OCI-LY7 (cell line): Measurements from ENCODE around the gene ARHGAP6.

Experiments used
- EZH2phosphoT487 ChIP-seq: fragments of 200-600 bp; sonication (generic); IDR thresholded peaks from 2 replicates; pipeline ENCODE4 v1.6.1; 2018; ENCODE audit warnings: low read depth, borderline replicate concordance, mild to moderate bottlenecking, mixed run types, antibody characterized with exemption, low read length, moderate library complexity, mixed read lengths
- TF ChIP-seq, protein P1 (sequence below): fragments of 200-600 bp; sonication (generic); conservative IDR thresholded peaks from 2 replicates; pipeline ENCODE4 v1.5.1; 2014; ENCODE audit warnings: mild to moderate bottlenecking, antibody characterized with exemption, low read length, moderate library complexity, mixed read lengths

DNA sequence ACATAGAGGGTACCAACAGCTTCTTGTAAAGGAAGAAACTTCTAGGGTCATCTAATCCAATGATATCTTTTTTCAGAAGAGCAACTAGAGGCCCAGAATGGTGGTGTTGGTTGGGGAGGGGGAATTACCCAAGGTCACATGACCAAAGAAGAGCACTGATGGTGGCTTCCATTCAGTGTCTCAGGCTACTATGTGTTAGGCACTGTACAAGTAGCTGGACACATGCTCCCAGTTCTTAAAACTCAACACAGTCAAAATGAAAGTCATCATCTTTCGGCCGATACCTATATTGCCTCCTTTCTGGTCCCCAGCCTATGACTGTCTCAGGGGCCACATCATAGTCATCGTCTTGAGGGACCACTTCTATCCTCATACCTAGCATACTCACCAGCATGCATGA, 88.1 kb downstream of the ARHGAP6 start:
- TF ChIP-seq, protein P1, sequence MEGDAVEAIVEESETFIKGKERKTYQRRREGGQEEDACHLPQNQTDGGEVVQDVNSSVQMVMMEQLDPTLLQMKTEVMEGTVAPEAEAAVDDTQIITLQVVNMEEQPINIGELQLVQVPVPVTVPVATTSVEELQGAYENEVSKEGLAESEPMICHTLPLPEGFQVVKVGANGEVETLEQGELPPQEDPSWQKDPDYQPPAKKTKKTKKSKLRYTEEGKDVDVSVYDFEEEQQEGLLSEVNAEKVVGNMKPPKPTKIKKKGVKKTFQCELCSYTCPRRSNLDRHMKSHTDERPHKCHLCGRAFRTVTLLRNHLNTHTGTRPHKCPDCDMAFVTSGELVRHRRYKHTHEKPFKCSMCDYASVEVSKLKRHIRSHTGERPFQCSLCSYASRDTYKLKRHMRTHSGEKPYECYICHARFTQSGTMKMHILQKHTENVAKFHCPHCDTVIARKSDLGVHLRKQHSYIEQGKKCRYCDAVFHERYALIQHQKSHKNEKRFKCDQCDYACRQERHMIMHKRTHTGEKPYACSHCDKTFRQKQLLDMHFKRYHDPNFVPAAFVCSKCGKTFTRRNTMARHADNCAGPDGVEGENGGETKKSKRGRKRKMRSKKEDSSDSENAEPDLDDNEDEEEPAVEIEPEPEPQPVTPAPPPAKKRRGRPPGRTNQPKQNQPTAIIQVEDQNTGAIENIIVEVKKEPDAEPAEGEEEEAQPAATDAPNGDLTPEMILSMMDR = no peak
- no peak for TF ChIP-seq EZH2phosphoT487
